Head of caudate nucleus (tissue), 42 donors: ENCODE data around the gene ATG7.
A peak's percentile ranks its signal among the peaks of the same experiment; 100 is the strongest.
"Not testable (repeated sequence)": the region's sequence is repeated elsewhere in the genome, so short reads cannot be mapped to it uniquely, and the experiment has no call there.

Source experiments
- DNase-seq, 42 donors: peaks; one replicate each; pipeline versions ENCODE4 v3.0.0 to v3.0.0-alpha.2; 2020 to 2021; ENCODE audit warnings: mixed read lengths in 7 of 42
- intact Hi-C: fragments of 100-400 bp; cut with DNase I; formaldehyde crosslinking; loops from one replicate; pipeline ENCODE4 v1.15.0; 2022

Gene ATG7

DNA sequence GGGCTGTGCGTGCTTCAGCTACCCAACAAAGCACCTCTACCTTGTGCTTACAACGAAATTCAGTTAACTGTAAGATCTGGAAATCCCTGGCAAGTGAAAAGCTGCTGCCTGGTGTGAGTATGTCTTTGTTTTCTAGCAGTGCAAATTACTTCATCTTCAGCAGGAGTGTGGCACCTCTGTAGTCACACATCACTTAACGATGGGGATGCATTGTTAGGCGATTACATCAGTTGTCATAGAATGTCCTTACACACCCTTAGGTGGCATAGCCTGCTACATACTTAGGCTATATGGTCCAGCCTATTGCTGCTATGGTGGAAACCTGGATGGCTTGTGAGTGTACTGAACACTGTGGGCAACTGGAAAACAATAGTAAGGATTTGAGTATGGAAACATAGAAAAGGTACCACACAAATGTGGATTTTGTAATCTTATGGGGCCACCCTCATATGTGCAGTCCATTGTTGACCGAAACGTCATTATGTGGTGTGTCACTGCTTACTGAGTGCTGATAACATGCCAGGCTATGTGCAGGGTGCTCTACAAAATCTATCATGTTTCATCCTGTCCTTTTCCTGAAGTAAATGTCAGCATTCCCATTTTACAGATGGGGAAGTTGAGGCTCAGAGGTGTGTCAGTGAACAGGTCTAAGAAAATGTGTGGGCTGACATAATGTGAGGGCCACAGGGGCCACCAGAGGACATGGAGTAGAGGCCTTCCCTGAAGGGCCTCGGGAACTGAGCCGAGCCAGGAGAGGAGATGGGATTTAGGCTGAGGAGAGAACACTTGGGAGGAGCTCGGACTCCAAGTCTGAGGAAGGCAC, 198.0 kb downstream of the ATG7 start:
- intact Hi-C loops = no loop called here
- DNase-seq = peak in 2 of 42 donors; percentile 13 to 18

DNA sequence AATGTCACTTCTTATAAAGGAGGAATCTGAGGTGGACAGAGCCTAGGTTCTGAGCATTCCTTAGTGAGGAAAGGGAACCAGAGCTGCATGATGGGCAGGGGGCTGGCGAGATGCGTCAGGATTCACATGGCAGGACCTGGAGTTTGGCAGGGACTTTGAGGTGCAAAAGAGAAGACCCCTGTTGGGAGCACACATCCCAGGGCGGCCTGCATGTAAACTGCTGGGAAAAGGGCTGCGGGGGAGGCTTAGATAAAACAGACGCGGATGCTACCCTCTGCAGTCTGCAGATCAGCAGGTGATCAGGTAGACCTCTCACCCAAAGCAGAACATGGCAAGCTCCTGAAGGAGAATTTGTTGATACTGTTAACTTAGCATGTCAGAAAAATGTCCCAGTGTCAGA, 203.1 kb downstream of the ATG7 start:
- intact Hi-C loops = no loop called here

DNA sequence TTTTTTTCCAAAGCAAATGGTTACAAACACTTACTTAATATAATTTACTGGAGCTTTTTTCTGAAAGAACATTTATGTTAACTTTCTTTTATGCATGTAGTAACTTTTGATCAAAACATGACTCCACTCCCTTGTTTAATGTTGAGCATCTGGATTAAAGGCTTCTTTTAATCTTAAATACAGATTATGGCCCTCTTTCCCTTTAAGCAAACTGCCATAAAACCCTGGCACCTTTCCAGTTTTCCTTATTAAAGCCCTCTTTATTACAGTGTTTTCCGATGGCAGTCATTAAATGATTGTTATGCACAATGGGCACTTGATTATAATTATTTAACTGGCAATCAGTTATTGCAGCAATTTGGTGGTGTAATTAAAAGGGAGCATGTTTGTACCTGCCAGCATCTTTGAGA, 204.5 kb downstream of the ATG7 start:
- intact Hi-C loops = no loop called here
- peak in 1 of 42 donors; percentile 21 for DNase-seq

More for the DNA sequence above, 203.1 kb downstream of the ATG7 start:
- peak in 1 of 42 donors; percentile 29 for DNase-seq

DNA sequence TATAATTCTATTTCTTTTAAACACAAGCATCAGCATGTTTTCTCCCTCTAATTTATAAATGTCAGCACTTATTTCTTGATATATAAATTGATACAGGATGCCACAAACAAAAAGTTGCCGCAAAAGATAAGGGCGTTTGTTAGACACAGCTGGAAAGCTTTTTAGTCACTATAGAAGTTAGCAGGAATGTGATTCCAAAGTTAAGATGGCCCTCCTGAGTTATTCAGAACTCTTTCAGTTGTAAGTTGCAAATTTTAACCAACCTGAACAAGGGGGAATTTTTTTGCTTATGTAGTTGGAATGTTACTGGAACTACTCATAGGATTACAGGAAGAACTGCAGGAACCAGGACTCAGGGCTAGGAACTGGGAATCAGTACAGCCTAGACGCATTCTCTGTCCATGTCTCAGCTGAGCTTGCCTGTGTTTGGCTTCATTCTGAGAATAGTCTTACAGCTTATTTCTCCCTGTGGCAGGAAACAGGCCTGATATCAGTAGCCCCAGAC, 205.3 kb downstream of the ATG7 start:
- intact Hi-C loops = no loop called here
- peak in 2 of 42 donors; percentile 18 to 31 for DNase-seq

DNA sequence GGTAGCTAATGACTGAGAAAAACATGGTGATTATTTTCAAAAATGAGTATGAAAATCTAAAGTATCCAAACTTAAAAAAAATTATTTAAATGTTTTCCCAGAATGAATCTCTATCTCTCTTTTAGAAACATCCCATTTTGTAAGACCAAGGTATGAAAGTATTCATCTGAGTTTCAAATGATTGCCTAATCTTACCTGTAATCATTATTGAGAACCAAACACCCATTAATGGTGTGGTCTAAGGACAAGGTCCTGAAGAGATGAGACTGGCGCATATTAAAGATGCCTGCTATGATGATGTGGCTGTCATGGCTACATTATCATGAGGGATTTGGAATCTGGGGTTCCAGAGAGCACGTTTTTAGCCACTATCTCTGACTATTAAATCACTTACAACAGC, 206.0 kb downstream of the ATG7 start:
- intact Hi-C loops = no loop called here

DNA sequence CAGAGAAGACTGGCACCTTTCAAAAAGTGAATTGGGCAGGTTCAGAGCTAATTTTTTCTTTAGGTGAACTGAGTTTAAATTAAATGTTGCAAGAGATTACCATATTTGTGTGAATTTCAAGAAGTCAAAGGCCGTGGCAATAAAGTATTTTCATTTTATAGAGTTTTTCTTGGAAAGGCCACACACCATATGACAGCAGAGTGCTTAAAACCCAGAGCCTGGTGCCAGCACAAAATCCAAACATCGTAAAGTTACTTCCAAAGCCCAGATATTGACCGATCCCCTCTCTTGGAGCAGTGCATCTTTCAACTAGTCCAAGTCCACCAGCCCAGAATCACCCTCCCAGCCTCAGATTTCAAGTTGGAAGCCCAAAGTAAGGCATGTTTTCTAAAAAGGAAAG, 207.0 kb downstream of the ATG7 start:
- peak in 1 of 42 donors; percentile 21 for DNase-seq
- intact Hi-C loops = no loop called here

More for the DNA sequence above, 206.0 kb downstream of the ATG7 start:
- DNase-seq = no peak

DNA sequence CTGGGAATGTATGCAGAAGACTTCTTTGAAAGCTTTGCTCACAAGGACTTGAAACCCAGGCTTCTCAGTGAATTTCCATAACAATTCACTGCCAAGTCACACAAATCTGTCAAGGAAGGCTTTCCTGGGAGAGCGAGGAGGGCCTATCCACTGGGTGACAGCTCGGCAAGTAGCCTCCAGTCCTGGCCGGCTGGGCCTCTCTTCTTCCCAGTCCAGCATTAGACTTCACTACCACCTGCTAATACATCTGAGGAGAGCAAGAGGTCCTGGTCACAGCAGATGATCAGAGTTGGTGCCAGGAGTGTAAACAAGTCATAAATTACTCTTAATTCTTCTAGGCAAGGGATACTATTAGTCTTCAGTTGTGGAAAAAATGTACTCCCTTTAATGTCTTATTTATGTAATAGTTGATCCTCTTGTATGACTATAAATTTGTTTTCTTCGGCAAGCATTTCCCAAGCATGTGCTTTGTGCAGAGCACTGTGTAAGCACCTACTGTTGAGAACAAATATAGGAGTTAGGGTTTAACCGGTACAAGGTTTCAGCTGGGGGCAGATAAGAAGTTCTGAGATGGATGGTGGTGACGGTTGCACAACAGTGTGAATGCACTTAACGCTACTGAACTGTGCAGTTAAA, 208.6 kb downstream of the ATG7 start:
- intact Hi-C loops = no loop called here
- peak in 1 of 42 donors; percentile 41 for DNase-seq

DNA sequence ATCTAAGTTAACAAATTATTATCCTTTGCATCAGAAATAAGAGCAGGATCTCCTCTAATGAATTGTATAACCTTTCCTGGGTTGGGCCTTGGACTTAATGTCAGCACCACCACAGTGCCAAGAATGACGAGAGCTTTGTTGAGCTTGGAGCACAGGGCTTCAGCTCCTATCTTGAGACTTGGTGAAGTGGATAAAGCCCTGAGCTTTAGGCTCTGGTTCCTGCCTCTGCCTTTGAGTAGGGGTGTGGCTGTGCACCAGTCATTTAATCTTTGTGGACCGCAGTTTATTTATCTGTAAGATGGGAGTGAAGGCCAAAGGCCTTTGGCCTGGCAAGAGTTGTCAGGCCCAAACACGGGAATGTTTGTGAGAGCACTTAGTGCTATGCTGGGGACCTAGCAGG, 209.4 kb downstream of the ATG7 start:
- intact Hi-C loops = no loop called here
- DNase-seq = no peak

DNA sequence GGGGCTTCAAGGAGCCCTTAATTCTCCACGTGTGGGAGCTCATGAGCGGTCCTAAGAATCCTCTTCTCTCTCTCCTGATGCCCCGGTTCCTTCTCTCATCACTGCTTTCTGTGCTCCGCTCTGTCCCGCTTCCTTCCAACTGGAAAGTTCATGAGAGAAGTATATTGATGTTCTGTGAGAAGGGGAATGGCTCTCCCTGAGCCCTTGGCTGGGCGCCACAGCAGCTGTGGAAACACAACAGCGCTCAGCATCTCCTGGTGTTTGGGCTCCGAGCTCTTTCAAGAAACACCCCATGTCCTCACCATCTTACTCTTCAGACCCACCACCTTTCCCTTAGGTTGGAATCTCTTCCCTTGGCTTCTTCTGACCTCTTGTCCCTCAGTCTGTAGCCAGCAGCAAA, 209.8 kb downstream of the ATG7 start:
- DNase-seq = peak; percentile 48 to 90 (median 71)
- intact Hi-C loops = no loop called here

DNA sequence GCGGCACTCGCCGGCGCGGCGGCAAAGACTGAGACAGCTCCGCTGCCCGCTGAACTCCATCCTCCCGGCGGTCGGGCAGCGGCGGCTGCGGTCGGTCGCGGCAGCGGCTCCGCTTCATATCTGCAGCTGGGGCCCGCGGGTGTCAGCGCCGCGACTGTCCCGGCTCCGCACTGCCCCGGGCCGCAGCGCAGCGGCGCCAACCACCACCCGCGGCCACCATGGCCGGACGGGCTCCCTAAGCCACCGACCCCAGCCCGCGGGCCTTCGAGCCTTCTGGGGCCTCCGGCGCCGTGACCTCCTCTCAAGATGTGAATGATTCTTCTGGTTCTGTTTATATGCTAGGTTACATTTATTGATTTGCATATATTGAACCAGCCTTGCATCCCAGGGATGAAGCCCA, 216.2 kb downstream of the ATG7 start:
- intact Hi-C loops = not testable (repeated sequence)
- DNase-seq = peak in 1 of 42 donors; percentile 7

DNA sequence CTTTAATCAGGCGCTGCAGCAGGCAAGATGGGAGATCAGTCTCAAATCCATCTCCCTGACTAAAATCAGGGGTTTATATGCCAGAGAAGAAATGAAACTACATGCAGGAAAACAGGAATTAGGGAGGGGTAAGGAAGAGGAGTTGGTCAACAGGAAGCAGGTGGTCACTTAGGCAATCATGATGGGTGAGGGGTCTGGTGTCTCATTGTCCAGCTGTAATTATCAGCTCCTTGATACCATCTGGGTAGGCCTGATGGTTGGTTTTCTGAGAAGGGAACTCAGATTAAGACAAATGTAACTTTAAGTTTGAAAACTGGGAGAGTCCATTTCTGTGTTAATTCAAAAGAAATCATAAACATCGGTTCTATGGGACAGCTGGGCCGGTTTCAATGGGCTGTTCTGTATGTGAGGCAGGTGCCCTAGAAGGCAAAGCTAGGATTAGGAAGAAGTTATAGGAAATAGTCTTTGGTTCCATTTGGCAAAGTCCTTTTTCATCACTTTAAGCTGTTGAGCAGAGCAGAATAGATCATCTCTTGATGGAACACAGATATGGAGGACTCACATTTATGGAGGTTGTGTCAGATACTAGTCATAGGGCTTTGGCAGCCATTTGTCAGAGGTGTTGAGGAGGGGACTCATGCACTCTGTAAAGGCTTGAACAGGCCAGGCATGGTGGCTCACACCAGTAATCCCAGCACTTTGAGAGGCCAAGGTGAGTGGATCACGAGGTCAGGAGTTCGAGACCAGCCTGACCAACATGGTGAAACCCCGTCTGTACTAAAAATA, 222.1 kb downstream of the ATG7 start:
- peak in 1 of 42 donors; percentile 21 for DNase-seq
- intact Hi-C loops = no loop called here

DNA sequence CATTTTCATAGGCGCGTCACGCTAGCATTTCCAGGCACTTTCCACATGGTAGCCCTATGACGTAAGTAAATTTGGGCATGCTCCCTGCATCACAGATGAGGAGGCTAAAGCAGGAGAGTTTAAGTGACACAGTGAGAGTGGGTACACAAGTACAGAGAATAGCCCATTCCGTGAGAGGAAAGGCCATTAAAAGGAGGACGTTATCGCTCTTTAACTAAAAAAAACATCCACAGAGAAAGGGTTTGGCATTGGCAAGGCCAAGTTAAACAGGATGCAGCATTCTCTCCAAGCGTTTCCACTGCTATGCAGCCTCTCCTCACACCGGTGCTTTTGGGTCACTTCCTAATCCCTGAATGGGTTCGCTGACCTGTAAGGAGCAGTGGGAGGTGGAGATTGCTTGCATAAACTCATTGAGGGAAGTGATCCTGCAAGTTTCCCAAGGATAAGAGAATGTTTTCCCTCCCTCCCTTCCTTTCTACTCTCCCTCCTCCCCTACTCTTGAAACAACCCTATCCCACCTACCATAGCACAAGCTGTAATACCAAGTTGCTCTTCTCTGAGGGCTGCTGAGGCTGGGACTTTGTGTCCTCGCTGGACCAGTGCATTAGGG, 223.9 kb downstream of the ATG7 start:
- DNase-seq = peak in 1 of 42 donors; percentile 45
- intact Hi-C loops = no loop called here

DNA sequence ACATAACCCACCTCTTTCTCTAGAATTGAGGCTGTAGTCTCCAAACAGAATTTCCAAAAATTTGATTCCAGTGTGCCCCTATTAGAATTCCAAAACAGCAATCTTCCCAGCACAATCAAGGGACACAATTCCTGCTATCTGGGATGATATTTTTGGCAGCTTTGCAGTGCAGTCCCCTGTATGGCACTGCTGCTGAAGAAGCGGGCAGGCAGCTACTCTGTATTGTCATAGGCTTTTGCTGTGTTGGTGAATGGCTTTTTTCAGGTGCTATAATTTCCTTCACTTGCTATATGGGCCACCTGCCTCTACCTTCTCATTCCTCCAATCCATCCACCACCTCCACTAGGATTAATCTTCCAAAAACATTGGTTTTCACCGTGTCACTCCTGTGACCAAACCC, 226.0 kb downstream of the ATG7 start:
- intact Hi-C loops = no loop called here

DNA sequence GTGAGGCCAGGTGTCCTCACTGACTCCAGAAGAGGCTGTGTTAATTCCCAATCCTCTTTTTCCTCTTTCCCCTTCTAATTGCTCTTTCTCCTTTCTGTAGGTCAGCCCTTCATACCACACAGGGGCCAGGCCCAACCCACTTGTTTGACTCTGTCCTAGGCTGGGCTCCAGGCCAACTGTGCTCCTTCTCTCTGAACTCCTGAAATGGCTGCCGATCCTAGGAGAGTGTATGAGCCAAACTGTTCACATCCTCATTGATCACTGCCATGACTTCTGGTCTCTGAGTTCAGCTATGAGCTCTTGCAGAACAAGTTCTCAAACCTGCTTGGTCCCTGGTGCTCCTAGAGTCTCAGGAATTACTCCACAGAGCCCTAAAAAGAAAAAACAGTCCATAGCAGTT, 226.4 kb downstream of the ATG7 start:
- intact Hi-C loops = no loop called here
- peak in 7 of 42 donors; percentile 13 to 58 (median 37) for DNase-seq

More for the DNA sequence above, 226.0 kb downstream of the ATG7 start:
- DNase-seq = peak in 1 of 42 donors; percentile 21

DNA sequence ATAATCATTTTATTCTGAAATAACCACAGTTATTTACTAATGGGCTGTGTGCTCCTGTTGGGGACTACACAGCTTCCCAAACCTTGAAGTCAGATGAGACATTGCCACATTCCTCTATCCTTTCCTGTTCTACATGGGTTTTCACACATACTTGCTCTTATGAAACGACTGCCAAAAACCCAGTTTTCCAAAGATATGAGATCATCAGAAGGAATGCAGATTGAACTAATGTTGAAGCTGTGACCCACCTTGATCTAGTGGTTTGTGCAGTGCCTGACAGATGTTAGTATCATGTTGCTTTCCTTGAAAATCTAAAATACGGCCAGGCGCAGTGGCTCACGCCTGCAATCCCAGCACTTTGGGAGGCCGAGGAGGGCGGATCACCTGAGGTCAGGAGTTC, 226.9 kb downstream of the ATG7 start:
- intact Hi-C loops = no loop called here

DNA sequence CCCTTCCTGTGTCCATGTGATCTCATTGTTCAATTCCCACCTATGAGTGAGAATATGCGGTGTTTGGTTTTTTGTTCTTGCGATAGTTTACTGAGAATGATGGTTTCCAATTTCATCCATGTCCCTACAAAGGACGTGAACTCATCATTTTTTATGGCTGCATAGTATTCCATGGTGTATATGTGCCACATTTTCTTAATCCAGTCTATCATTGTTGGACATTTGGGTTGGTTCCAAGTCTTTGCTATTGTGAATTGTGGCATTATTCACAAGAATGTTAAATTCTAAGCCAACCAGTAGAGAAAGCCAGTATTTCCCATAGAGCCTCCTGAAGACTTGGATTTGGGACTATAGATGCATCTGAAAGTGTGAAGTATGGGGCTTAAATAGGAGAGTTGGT, 230.2 kb downstream of the ATG7 start:
- DNase-seq, intact Hi-C loops: not testable (repeated sequence)

More for the DNA sequence above, 226.9 kb downstream of the ATG7 start:
- DNase-seq = peak in 1 of 42 donors; percentile 5

DNA sequence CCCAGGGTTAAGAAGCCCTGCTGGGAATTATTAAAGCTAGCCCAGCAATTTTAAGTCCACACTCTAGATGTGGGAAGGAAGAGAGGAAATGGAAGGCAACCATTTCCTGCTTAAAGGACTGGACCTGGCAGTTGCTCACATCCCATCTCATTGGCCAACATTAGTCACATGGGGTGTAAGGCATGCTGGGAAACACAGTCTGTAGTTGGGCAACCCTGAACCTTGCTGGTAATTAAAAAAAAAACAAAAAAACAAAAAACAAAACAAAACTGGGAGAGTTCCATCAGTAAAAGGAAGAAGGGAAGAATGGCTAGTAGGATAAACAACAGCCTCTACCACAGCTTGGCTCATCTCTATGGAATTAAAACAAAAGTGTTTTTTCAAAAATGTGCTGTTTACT, 235.5 kb downstream of the ATG7 start:
- intact Hi-C loops = no loop called here
- peak in 2 of 42 donors; percentile 10 to 16 for DNase-seq

DNA sequence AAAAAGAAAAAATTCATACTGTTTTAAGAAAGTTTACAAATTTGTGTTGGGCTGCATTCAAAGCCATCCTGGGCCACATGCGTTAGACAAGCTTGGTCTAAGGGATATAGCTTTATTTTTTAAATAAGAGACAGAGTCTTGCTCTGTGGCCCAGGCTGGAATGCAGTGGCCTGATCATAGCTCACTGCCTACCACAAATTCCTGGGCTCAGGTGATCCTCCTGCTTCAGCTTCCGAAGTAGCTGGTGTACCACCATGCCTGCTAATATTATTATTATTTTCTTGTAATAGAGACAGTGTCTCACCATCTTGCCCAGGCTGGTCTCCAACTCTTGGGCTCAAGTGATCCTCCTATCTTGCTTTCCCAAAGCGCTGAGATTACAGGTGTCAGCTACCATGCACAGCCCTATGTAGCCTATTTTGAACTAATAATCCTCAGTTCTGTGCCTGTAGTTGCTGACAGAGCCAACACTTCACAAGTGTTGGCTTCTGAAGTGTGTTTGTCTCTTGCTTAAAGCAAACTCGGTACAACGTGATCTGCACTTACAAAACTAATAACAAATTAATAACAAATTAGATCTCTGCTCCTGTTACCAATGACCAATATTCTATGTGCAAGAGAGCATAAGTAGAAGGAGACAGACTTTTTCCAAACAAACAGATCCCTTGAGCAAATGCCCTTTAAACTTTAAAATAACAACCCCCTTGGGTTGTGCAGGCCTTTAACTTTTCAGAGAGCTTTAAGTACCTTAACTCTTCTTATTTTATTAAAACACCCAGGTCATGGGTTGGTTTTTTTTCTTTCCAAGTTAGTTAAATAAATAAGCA, 236.4 kb downstream of the ATG7 start:
- intact Hi-C loops = no loop called here
- DNase-seq = peak in 2 of 42 donors; percentile 13 to 34
